NCI-H2196 (cell line): ENCODE data around the gene SULT2B1.
A peak's percentile ranks its signal among the peaks of the same experiment; 100 is the strongest.
"Not testable (repeated sequence)": the region's sequence is repeated elsewhere in the genome, so short reads cannot be mapped to it uniquely, and the experiment has no call there.

Experiments
- DNase-seq: peaks from one replicate; lab custom pipeline; 2025; ENCODE audit not compliant: unreplicated experiment; lab: John Stamatoyannopoulos, UW

Gene SULT2B1

DNA sequence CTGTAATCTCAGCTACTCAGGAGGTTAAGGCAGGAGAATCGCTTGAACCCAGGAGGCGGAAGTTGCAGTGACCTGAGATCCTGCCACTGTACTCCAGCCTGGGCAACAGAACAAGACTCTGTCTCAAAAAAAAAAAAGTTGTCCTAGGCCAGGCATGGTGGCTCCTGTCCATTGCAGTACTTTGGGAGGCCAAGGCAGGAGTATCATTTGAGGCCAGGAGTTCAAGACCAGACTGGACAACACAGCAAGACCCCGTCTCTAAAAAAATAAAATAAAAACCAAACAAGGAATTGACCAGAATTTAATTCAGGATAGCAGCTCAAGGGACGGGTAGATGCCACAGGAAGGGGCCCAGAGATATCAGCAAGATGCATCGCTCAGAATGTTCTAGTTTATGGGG lies 4.9 kb downstream of the SULT2B1 start:
- no peak for DNase-seq

DNA sequence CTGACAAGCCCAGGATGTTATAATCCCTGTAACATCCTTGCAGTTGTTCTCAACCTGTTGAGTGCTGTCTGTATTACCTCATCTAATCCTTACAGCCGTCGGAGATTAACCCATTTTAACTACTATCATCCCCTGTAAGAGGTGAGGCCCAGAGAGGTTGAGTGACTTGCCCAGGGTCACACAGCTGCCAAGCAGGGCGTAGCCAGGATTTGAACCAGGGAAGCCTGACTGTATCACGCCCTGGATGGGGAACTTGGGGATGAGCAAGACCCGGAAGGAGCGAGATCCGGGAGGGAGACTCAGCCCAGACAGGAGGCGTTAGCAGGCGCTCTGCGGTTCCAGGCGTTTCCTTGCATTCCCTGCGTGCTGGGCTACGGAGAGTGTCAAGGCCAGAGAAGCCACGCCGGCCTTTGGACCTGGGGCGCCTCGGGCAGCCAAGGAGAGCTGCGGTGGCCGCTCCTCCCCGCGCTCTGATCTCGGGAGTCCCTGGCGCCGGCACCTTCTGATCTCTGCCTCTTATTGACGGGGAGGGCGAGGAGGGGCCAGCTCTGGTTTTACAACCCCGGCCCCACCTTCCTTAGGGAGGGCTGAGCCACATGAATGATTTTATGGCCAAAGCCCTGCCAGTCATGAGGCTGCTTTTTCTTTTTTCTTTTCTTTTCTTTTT lies 6.2 kb downstream of the SULT2B1 start:
- DNase-seq = no peak

DNA sequence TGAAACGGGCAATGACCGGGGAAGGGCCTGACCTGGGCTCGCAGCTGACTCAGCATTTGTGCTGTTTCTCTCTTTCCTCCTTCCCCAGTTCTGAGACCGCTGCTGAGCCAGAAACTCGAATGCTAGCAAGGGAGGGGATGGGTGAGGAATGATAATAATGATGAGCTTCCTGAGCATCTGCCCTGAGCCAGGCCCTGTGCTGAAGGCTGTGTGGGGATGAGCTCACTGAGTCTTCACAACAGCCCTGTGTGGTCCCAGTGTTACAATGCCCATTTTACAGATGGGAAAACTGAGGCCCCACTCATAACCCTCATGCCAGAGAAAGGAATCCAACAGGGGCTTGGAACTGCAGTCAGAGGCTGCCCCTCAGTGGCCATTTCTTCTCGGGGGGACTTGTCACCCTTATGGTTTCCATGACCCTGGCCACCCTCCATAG lies 8.1 kb downstream of the SULT2B1 start:
- DNase-seq = no peak

DNA sequence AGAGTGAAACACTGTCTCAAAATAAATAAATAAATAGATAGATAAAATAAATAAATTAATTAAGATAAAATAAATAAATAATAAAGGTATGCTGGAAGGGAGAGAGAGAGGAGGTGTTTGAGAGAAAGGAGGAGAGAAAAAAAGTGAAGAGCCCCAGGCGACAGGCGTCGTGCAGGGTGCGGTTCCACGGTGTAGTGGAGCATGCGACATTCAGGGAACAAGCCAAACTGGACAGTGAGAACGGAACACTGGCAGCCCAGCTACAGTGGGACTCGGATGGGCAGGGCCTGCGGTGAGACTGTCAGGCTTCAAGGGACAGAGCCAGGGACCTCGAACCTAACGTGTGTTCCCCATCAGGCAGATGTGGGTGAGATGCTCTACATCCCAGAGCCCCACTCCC lies 9.4 kb downstream of the SULT2B1 start:
- DNase-seq = no peak

DNA sequence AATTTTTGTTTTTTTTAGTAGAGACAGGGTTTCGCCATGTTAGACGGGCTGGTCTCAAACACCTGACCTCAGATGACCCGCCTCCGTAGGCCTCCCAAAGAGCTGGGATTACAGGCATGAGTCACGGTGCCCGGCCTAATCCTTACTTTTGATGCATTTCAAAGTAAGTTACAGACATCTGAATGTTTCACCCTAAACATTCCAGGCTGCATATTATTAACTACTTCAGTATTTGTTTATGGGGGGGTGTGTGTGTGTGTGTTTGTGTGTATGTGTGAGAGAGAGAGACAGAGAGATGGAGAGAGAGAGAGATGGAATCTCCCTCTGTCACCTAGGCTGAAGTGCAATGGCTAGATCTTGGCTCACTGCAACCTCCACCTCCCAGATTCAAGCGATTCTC lies 13.1 kb downstream of the SULT2B1 start:
- no peak for DNase-seq

DNA sequence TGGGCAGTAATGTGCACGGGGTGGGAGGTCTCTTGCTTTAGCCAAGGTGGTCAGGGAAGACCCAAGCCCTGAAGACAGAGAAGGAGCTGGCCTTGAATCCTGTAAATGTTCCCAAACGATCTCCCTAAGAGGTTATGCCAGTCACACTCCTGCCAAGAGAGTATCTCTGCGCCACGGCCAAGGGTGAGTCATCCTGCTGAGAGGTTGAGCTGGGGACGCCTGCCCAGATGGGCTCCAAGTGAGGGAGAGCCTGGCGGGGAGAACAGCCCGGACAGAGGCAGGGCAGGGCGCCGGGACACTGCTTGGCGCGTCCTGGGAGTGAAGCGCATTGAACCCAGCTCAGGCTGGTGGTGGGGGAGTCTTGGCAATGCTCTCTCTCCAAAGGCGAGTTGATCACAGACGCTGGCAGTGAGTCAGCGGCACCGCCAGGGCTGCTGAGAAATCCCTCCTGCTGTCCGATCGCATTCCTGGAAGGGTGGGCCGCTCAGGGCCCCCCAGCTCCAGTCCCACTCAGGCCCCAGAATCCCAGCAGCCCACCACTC lies 16.4 kb downstream of the SULT2B1 start:
- peak; percentile 85 for DNase-seq

DNA sequence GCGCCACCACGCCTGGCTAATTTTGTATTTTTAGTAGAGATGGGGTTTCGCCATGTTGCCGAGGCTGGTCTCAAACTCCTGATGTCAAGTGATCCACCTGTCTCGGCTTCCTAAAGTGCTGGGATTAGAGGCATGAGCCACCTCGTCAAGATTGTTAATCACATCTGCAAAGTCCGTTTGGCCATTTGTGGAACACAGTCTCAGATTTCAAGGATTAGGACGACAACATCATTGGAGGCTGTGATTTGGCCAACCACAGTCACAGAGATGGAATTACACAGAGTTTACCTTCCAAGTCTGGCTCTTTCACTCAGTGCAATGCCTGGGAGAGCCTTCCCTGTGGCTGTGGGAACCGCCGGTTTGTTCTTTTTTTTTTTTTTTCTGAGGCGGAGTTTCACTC lies 17.8 kb downstream of the SULT2B1 start:
- DNase-seq = peak; percentile 52

- peak; percentile 54 for DNase-seq
These were observed 19.6 kb downstream of the SULT2B1 start for GRCh38 chr19:48571378-48572162.

- DNase-seq = no peak
These were observed 21.2 kb downstream of the SULT2B1 start for GRCh38 chr19:48573163-48573505.

- no peak for DNase-seq
These were observed 24.1 kb downstream of the SULT2B1 start for GRCh38 chr19:48575931-48576622.

DNA sequence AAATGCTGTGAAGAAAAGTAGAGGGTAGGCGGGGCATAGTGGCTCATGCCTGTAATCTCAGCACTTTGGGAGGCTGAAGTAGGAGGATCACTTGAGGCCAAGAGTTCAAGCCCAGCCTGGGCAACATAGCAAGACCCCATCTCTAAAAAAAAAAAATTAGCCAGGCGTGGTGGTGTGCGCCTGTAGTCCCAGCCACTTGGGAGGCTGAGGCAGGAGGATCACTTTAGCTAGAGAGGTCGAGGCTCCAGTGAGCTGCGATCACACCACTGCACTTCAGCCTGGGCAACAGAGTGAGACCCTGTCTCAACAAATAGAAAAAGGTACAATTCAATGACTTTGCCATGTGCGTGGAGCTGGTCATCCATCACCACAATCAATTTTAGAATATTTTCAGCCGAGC lies 25.9 kb downstream of the SULT2B1 start:
- DNase-seq = not testable (repeated sequence)

DNA sequence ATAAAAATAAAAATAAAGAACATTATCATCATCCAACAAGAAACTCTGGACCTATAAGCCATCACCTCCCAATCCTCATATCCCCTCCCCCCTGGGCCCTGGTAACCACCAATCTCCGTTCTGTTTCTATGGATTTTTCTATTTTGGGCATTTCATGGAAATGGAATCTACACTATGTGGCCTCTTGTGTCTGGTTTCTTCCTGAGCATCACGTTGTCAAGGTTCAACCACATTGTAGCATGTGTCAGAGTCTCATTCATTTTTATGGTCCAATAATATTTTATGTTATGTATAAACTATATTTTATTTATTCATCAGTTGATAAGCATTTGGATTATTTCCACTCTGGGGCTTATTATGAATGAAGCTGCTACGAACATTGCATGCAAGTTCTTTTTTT lies 26.9 kb downstream of the SULT2B1 start:
- no peak for DNase-seq

DNA sequence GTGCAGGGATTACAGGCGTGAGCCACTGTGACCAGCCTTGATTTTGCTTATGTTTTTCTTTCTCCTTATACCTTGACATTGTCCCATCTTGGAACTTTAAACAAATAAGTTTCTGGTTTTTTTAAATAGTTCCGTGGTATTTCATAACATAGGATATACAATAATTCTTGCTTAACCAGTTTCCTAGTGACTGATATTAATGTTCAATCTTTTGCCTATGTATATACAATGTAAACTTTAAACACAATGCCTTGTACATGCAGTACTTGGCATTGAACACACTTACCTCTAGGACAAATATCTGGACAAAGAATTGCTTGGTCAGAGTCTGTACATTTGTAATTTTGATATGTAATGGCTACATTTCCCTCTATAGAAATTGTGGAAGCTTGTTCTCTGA lies 30.2 kb downstream of the SULT2B1 start:
- DNase-seq = no peak

GRCh38 chr19:48587387-48587786 lies 35.4 kb downstream of the SULT2B1 start:
- DNase-seq = no peak

- peak; percentile 95 for DNase-seq
These were observed 36.9 kb downstream of the SULT2B1 start for GRCh38 chr19:48588670-48589401.

DNA sequence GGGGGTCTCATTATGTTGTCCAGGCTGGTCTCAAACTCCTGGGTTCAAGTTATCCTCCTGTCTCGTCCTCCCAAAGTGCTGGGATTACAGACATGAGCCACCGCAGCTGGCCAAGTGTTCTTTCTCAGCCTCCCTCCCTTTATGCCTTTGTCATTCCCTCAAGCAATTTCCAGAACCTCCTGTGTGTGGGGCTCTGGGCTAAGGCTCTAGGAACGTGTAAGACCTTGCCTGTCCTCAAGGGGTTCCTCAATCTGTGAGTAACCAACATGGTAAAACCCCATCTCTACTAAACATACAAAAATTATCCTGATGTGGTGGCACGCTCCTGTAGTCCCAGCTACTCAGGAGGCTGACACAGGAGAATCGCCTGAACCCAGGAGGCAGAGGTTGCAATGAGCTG lies 39.0 kb downstream of the SULT2B1 start:
- DNase-seq = no peak

DNA sequence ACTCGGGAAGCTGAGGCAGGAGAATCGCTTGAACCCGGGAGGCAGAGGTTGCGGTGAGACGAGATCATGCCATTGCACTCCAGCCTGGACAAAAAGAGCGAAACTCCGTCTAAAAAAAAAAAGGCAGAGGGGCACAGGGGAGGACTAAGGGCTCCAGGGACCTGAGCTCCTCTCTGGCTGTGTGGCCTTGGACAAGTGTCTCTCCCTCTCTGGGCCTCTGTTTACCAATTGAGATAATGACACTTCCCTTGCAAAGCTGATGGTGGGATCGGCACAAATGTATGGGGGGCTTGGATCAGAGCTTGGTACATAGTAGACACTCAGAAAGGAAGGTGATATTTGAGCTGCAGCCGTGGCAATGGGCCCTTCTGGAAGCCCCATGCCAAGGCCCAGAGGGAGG lies 43.2 kb downstream of the SULT2B1 start:
- no peak for DNase-seq

- no peak for DNase-seq
These were observed 43.9 kb downstream of the SULT2B1 start for GRCh38 chr19:48595833-48596232.

GRCh38 chr19:48596237-48596636 lies 44.3 kb downstream of the SULT2B1 start:
- DNase-seq = no peak

- DNase-seq = no peak
These were observed 44.9 kb downstream of the SULT2B1 start for GRCh38 chr19:48596679-48597465.
